GM15510 (cell line): ENCODE data around the gene STARD10.

Experiments
- POLR2A ChIP-seq: IDR thresholded peaks from 3 replicates; pipeline ENCODE4 v1.6.1; 2011; ENCODE audit warnings: borderline replicate concordance; ENCODE audit not compliant: insufficient read length; ENCODE audit errors: extremely low read depth

Gene STARD10

DNA sequence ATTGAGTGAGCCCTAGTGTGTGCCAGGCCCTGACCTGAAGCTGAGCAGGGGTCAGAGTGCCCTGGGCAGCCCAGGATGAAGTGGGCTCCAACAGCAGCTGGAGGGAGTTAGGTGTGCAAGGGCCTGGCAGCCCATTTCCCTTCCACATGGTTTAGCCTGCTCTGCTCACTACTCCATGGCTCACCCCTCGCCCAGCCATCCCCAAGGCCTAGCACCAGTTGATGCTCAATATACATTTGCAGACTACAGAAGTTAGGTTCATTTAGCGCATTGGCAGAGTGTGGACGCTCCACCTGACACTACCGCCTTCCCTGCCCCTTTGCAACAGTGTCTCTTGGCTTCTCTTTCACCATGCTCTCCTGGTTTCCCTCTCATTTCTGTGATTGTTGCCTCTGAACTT is 24.1 kb upstream of the STARD10 start:
- TF ChIP-seq POLR2A, result no peak

DNA sequence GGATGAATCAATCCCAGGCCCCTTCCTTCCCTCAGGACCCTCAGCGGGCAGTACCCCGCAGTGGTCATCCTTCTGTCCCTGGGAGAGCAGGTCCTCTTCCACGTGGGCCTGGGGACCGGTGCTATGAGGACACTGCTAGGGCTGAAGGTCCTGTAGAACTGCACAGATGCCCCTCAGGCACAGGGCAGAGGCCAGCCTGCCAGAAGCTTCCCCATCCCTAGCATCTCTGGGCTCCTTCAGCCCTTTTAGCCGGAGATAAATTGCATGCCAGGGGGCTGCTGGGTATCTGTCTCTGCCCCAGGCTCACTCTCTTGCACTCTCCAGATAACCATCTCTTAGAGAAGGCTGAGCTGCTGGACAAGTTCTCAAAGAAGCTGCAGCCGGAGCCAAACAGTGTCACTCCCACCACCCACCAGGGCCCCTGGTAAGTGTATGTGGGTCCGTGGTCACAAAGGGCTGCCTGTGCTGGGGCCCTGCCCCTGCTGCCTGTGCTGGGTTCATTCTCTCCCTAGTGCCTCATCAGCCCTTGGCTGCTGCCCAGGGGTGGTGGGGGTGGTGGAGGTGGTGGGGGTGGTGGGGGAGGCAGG is 22.6 kb upstream of the STARD10 start:
- TF ChIP-seq POLR2A, result no peak

DNA sequence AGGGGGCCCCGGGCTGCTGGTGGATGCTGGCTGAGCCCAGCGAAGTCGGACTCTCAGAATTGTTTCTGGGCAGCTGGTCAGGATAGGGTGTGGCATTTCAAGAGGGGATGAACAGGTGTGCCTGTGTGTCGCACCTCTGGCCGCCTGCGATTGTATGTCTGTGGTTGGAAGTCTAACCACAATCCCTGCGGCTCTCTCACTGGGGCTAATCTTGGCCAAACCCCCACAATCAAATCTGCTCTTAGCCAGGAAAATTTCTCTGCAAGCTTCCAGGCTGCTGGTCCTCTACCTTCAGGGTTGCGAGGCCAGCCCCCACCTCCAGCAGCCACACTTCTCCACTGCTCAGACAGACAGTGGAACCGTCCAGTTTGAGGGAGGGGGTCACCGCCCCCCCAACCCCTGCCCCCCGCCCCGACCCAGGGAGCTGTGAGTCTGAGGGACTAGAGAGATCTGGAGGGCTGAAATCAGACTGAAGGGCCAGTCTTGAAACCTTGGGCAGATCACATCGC is 21.3 kb upstream of the STARD10 start:
- no peak for TF ChIP-seq POLR2A

DNA sequence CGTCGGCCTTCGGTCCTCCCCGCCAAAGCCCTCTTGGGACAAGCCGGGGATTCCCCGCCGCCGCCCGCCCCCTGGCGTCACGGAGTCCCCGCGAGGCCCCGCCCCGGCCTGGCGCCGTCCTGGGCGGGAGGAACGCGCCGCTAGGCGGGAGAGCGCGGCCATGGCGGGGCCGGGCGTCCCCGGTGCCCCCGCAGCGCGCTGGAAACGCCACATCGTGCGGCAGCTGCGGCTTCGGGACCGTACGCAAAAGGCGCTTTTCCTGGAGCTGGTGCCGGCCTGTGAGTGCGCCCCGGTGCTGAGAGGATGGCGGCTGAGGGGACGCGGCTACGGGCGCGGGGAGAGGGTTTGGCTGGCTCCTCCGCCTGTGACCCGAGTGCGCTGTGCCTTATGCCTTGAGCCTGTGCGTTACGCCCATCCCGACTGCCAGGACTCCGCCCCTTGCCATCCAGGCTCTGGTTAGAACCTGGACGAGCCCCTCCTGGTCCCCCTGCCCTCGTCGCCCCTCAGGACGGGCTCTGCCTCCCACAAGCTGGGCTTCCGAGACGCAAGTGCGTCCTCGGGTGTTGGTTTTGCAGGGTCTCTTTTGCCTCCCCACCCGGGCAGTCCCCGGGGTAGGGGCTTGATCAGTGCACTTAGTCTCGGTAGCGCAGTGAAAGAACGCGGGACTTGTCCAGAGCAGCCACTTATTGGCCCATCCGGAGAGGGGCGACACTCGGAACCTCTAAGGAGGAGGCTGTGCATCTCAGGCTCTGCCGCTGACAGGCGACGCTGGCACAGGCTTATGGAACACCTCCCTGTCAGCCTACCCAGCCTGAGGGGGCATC is 20.7 kb upstream of the STARD10 start, which contains the start of gene ATG16L2:
TSS of gene ATG16L2 (plus strand) at position 126 of the 824 bp plus-strand sequence. CDS start at position 161, 35 bp downstream.
- TF ChIP-seq POLR2A, result peak; percentile 53

DNA sequence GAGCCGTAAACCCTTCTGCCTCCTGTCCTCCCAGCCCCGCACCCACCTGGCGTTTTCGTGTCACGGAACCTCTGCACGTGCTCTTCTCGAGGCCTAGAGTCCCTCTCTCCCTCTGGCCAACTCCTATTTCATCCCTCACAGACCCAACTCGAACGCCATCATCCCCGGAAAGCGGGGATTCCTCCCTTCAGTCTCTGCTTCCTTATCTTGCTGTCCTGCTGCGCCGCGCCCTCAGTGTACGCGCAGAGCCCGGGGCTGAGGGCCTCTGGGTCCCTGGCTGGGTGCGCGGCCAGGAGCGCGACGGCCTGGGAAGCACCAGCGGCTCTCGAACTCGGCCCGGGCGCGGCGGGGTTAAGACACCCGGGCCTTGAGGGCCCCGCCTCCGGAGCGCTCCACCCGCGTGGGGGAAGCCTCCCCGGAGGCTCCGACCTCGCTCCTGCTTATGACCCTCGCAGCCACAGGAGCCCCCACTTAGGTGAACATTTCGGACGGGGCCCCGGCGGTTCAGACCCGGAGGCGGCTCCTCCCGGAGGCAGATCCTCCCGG is 20.0 kb upstream of the STARD10 start:
- TF ChIP-seq POLR2A, result peak; percentile 96

DNA sequence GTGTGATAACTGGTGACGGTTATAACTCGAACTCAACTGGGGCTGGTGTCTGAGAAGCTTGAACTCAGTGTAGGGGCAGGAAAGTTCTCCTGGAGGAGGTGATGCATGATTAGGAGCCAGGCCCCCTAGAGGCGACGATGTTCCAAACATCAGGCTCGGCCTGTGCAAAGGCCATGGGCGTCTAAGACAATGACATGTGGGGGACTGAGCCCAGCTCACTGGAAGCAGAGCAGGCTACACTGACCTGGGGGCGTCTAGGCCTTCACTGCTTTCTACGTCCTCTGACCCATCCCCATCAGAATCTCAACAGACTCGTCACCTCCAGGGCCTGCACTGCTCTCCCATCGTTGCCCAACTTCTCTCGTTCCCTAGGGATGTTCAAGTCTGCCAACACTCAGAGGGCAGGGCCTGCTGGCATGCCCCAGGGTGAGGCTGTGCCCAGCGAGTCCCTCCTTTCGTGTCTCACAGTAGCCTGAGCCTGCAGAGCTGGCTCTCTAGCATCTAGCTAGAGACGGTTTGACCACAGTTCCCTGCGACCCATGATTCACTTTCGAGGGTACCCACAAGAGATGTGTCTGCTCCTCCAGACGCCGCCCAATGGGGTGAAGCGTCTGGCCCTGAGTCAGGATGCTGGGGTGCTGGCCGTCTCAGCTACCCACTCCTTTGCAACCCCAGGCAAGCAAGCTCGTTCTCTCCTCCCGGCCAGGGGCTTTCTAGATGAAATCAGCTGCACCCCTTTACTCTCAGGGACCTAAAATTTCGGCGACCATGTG is 19.3 kb upstream of the STARD10 start:
- TF ChIP-seq POLR2A, result no peak

DNA sequence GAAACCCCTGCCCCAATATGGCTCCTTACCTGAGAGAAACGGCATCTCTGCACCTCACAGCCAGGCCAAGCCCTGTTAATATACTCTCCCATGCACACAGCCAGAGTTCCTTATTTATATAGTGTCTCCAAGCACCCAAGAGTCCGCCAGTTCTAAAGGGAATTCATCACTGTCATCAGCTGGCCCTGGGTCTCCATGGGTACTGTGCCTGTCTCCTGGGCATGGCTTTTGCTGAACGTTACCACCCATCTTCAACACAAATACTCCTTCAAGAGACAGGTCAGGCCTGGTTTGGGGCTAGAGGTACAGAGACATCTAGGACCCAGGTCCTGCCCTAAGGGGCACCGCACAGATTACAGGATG is 18.7 kb upstream of the STARD10 start:
- TF ChIP-seq POLR2A, result no peak

DNA sequence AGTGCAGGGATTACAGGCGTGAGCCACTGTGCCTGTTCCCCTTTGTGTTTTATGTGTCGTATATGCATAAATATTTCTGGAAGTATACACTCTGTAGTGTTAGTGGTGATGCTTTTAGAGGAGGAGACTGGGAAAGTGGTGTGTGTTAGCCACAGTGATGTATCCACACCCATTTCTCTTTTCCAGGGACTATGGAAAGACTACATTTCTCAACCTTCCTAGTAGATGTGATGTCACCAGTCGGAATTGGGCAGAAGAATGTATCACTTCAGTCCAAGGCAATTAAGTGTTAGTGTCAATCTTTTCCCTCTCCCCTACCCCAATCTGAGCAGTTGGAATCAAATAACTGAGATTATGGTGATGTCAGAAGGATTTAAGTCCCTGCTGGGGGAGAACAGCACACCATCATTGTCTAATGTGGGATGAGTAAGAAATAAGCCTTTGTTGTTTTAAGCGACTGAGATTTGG is 14.5 kb upstream of the STARD10 start:
- TF ChIP-seq POLR2A, result no peak

DNA sequence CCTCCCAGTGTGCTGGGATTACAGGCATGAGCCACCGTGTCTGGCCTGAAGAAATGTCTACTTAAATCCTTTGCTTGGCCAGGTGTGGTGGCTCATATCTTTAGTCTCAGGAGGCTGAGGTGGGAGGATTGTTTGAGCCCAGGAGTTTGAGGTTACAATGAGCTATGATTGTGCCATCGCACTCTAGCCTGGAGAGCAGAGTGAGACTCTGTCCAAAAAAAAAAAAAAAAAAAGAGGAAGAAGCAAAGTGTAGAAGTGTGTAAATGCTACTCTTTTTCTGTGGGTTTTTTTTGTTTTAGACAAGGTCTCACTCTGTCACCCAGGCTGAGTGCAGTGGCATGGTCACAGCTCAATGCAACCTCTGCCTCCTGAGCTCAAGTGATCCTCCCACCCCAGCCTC is 13.9 kb upstream of the STARD10 start:
- no peak for TF ChIP-seq POLR2A

DNA sequence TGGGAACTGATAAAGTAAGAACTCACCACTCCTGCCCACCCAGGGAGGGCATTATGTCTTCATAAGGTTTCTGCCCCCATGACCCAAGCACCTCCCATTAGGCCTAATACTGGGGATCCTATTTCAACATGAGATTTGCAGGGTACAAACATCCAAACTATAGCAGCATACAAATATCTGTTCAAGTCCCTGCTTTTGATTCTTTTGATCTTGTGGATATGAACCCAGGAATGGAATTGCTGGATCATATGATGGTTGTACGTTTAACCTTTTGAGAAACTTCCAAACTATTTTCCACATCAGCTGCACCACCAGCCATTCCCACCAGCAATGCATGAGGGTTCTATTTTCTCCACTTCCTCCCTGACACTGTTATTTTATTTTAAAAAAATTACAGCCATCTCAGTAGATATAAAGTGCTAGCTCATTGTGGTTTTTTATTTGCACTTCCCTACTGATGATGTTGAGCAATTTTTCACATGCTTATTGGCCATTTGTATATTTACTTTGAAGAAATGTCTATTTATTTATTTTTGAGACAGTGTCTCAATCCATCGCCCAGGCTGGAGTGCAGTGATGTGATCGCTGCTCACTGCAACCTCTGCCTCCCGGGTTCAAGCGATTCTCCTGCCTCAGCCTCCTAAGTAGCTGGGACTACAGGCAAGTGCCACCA is 13.3 kb upstream of the STARD10 start:
- TF ChIP-seq POLR2A, result no peak

DNA sequence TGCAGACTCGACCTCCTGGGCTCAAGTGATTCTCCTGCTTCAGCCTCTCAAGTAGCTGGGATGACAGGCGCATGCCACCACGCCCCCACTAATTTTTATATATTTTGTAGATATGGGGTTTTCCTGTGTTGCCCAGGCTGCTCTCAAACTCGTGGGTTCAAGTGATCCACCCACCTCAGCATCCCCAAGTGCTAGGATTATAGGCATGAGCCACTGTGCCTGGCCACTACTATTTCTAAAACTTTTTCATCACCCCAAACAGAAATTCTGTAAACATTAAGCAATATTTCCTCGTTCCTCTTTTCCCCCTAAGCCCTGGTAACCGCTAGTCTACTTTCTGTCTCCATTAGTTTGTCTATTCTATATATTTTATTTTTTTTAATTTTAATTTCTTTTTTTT is 11.4 kb upstream of the STARD10 start:
- TF ChIP-seq POLR2A, result no peak

DNA sequence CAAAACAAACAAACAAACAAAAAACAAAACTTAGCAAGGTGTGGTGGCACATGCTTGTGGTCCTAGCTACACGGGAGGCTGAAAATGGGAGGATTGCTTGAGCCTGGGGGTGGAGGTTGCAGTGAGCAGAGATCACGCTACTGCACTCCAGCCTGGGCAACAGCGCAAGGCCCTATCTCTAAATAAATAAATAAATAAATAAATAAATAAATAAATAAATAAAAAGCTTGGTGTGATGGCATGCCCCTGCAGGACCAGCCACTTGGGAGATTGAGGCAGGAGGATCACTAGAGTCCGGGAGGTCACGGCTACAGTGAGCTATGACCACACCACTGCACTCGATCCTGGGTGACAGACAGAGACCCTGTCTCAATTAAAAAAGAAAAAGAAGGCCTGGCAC is 9.0 kb upstream of the STARD10 start:
- TF ChIP-seq POLR2A, result no peak

DNA sequence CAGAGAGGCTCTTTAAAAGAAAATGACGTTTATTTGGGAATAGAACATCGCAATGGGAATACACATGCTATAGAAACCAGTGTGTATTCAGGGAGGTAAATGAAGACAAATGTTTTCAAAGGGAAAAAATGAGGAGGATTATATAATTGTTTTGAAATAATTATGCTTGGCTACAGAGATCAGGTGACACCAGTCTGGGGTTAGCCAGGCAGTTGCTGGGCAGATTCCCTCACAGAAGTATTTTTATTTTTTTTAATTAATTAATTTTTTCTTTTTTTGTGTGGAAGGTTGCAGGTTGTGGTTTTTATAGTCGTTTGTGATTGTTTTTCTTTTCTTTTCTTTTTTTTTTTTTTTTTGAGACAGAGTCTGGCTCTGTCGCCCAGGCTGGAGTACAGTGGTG is 5.6 kb upstream of the STARD10 start:
- no peak for TF ChIP-seq POLR2A

DNA sequence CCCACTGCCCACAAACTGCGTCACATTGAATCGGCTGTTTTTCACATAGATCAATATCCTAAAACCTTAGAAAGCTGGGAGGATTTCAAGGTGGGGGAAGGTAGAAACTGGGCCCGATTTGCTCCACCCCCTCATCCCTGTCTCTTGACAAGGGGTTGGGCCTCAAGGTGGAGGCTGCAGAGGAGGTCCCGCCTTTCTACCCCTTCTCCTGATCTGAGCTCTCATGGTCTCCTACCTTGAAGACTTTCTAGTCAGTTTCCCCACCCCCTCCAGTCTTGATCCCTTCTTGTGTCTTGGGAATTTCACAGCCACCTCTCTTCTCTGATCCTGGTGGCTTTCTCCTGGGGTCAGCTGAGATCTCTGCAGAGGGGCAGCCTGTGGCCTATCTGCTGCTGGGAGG is 4.5 kb upstream of the STARD10 start:
- TF ChIP-seq POLR2A, result no peak
